H1 (cell line): ENCODE results near the gene KRT8. TPM values are rescaled to one million over a fixed set of nuclear protein-coding genes. Genes with fewer than 3 reads are reported as not detected.

Source experiments
- CTCF ChIA-PET: fragments of 300-600 bp; sonication (Branson Sonifier 250); formaldehyde crosslinking; loops from one replicate; lab custom pipeline; 2021; ENCODE audit not compliant: partially characterized antibody; lab: Charles Lee
- POLR2A ChIA-PET: fragments of 300-600 bp; sonication (Branson Sonifier 250); formaldehyde crosslinking; loops from one replicate; lab custom pipeline; 2021; ENCODE audit warnings: inconsistent platforms; ENCODE audit not compliant: partially characterized antibody; lab: Charles Lee
- DNase-seq, 2 experiments: peaks; one replicate each; pipeline versions ENCODE4 v3.0.0 to v3.0.0-alpha.2; 2010 to 2022; ENCODE audit warnings: low spot score in 2 of 2, low read depth in 1 of 2, mixed read lengths in 1 of 2
- FAIRE-seq: peaks from 2 replicates; lab custom pipeline; 2011; peaks lifted over from hg19 to GRCh38; lab: Jason Lieb, UNC
- H2AFZ ChIP-seq: 2 replicates; pipeline ENCODE4 v1.8.1; 2012; ENCODE audit warnings: low read length, inconsistent platforms
- H2AK5ac ChIP-seq: 2 replicates; pipeline ENCODE4 v1.6.1; 2013; ENCODE audit warnings: low read depth, low read length
- H2BK120ac ChIP-seq: replicated peaks from 2 replicates; pipeline ENCODE3; 2013; ENCODE audit warnings: low read depth, low read length, inconsistent platforms
- H2BK12ac ChIP-seq: 2 replicates; pipeline ENCODE4 v1.6.1; 2013; ENCODE audit warnings: low read depth, low read length
- H2BK15ac ChIP-seq: 2 replicates; pipeline ENCODE4 v1.6.1; 2013; ENCODE audit warnings: low read length
- H2BK20ac ChIP-seq: 2 replicates; pipeline ENCODE4 v1.6.1; 2013; ENCODE audit warnings: low read length
- H2BK5ac ChIP-seq: 2 replicates; pipeline ENCODE4 v1.6.1; 2013; ENCODE audit warnings: low read depth, low read length
- H3K14ac ChIP-seq: 2 replicates; pipeline ENCODE4 v1.6.1; 2013; ENCODE audit warnings: inconsistent platforms; ENCODE audit not compliant: insufficient read length
- H3K18ac ChIP-seq: 2 replicates; pipeline ENCODE4 v1.6.1; 2013; ENCODE audit warnings: low read length; ENCODE audit errors: extremely low read depth
- H3K23ac ChIP-seq: 2 replicates; pipeline ENCODE4 v1.6.1; 2013; ENCODE audit warnings: inconsistent platforms; ENCODE audit not compliant: insufficient read length
- H3K23me2 ChIP-seq: 2 replicates; pipeline ENCODE4 v1.6.1; 2013; ENCODE audit warnings: low read depth, low read length
- H3K27ac ChIP-seq: 2 replicates; pipeline ENCODE4 v1.6.1; 2011; ENCODE audit warnings: low read depth, low read length, inconsistent platforms
- H3K27me3 ChIP-seq, 4 experiments: replicated peaks in 1 of 4; 1 replicate in 1 of 4; 2 replicates in 3 of 4; pipeline versions ENCODE4 v1.6.1 to v1.8.1; 2011 to 2013; ENCODE audit warnings: low read length in 3 of 4, mild to moderate bottlenecking in 3 of 4, inconsistent platforms in 2 of 4, mixed read lengths in 2 of 4, moderate library complexity in 1 of 4; ENCODE audit not compliant: control insufficient read depth in 3 of 4, insufficient read depth in 3 of 4; ENCODE audit errors: extremely low read depth in 1 of 4
- H3K36me3 ChIP-seq, 4 experiments: 2 replicates each; pipeline versions ENCODE4 v1.6.1 to v1.8.1; 2011 to 2013; ENCODE audit warnings: mild to moderate bottlenecking in 4 of 4, low read length in 3 of 4, moderate library complexity in 2 of 4, control low read depth in 1 of 4, inconsistent platforms in 1 of 4; ENCODE audit not compliant: insufficient read depth in 4 of 4, control insufficient read depth in 2 of 4
- H3K4ac ChIP-seq: replicated peaks from 2 replicates; pipeline ENCODE3; 2013; ENCODE audit warnings: low read length, low read depth, mixed read lengths, inconsistent platforms; ENCODE audit not compliant: insufficient read length
- H3K4me1 ChIP-seq, 4 experiments: replicated peaks in 1 of 4; 1 replicate in 1 of 4; 2 replicates in 3 of 4; pipeline versions ENCODE4 v1.6.1 to v1.8.1; 2011 to 2013; ENCODE audit warnings: low read length in 3 of 4, inconsistent platforms in 2 of 4, mixed read lengths in 1 of 4; ENCODE audit not compliant: insufficient read depth in 4 of 4, control insufficient read depth in 3 of 4
- H3K4me2 ChIP-seq, 2 experiments: 2 replicates each; pipeline versions ENCODE4 v1.6.1 to v1.8.1; 2011 to 2013; ENCODE audit warnings: low read depth in 2 of 2, low read length in 2 of 2, control low read depth in 1 of 2, inconsistent platforms in 1 of 2, mild to moderate bottlenecking in 1 of 2; ENCODE audit not compliant: insufficient read depth in 1 of 2
- H3K4me3 ChIP-seq, 4 experiments: fragments of 200-600, 300-600 bp in 1 of 4; sonication (generic), shearing (Covaris generic), sonication (Bioruptor Twin) in 1 of 4; 2 replicates each; pipeline versions ENCODE4 v1.5.1 to v1.8.1; 2011 to 2016; ENCODE audit warnings: low read length in 4 of 4, low read depth in 3 of 4, control low read depth in 2 of 4, inconsistent platforms in 2 of 4, mild to moderate bottlenecking in 2 of 4, mixed read lengths in 1 of 4, moderate library complexity in 1 of 4; ENCODE audit not compliant: insufficient read depth in 2 of 4; ENCODE audit errors: extremely low read depth in 1 of 4
- H3K56ac ChIP-seq: replicated peaks from 2 replicates; pipeline ENCODE3; 2013; ENCODE audit warnings: low read depth, mild to moderate bottlenecking, mixed read lengths, low read length, inconsistent platforms; ENCODE audit not compliant: insufficient read length
- H3K79me1 ChIP-seq: 2 replicates; pipeline ENCODE4 v1.6.1; 2013; ENCODE audit warnings: low read depth, low read length, control low read depth
- H3K79me2 ChIP-seq, 2 experiments: 2 replicates each; pipeline versions ENCODE4 v1.6.1 to v1.8.1; 2012 to 2013; ENCODE audit warnings: low read length in 2 of 2, mild to moderate bottlenecking in 2 of 2, inconsistent platforms in 1 of 2; ENCODE audit not compliant: insufficient read depth in 2 of 2, control insufficient read depth in 1 of 2
- H3K9ac ChIP-seq, 4 experiments: replicated peaks in 1 of 4; 1 replicate in 1 of 4; 2 replicates in 3 of 4; pipeline versions ENCODE4 v1.6.1 to v1.8.1; 2011 to 2013; ENCODE audit warnings: low read depth in 3 of 4, low read length in 3 of 4, control low read depth in 2 of 4, mild to moderate bottlenecking in 2 of 4, moderate library complexity in 2 of 4, inconsistent platforms in 1 of 4; ENCODE audit errors: extremely low read depth in 1 of 4
- H3K9me3 ChIP-seq, 2 experiments: 2 replicates each; pipeline versions ENCODE4 v1.6.1 to v1.8.1; 2012 to 2013; ENCODE audit warnings: mild to moderate bottlenecking in 2 of 2, moderate library complexity in 2 of 2, control low read depth in 1 of 2, inconsistent platforms in 1 of 2, low read depth in 1 of 2, low read length in 1 of 2, mixed read lengths in 1 of 2; ENCODE audit not compliant: insufficient read depth in 2 of 2
- H4K20me1 ChIP-seq, 2 experiments: replicated peaks in 1 of 2; 2 replicates each; pipeline versions ENCODE3 to v1.8.1; 2011 to 2013; ENCODE audit warnings: inconsistent platforms in 2 of 2, low read length in 2 of 2, mild to moderate bottlenecking in 1 of 2; ENCODE audit not compliant: insufficient read depth in 2 of 2, control insufficient read depth in 1 of 2
- H4K5ac ChIP-seq: 2 replicates; pipeline ENCODE4 v1.6.1; 2013; ENCODE audit warnings: low read length, low read depth, mixed read lengths, inconsistent platforms; ENCODE audit not compliant: insufficient read length
- H4K8ac ChIP-seq: 2 replicates; pipeline ENCODE4 v1.8.0; 2013; ENCODE audit warnings: mild to moderate bottlenecking, moderate library complexity, low read length, inconsistent platforms; ENCODE audit not compliant: insufficient read depth; ENCODE audit errors: extremely low read depth
- H4K91ac ChIP-seq: replicated peaks from 2 replicates; pipeline ENCODE3; 2013; ENCODE audit warnings: low read length, mixed read lengths, inconsistent platforms; ENCODE audit not compliant: insufficient read length
- CREB1 ChIP-seq: IDR thresholded peaks from 2 replicates; pipeline ENCODE4 v1.6.1; 2012; ENCODE audit warnings: inconsistent platforms
- POLR2AphosphoS5 ChIP-seq: IDR thresholded peaks from 2 replicates; pipeline ENCODE4 v1.6.1; 2011; ENCODE audit warnings: low read depth, low read length
- RFX5 ChIP-seq: IDR thresholded peaks from 2 replicates; pipeline ENCODE4 v1.6.1; 2011; ENCODE audit warnings: low read depth, low read length, improper control_type of control experiment, borderline replicate concordance
- WGBS, 2 experiments: shearing (Covaris generic) in 1 of 2; methylation state at CpG; one replicate each; pipeline versions ENCODE4 v1.1.6 to v1.1.7; 2013 to 2015; ENCODE audit warnings: low lambda C conversion rate in 2 of 2, mixed read lengths in 2 of 2, inconsistent platforms in 1 of 2, low coverage in 1 of 2, missing lambda C conversion rate in 1 of 2; ENCODE audit not compliant: insufficient replicate concordance in 2 of 2, insufficient coverage in 1 of 2, insufficient read length in 1 of 2; ENCODE audit errors: extremely low coverage in 1 of 2, missing lambda C conversion rate in 1 of 2; 5-methylcytosine and 5-hydroxymethylcytosine counted together
- polyA plus RNA-seq, 7 experiments: library from polyadenylated mRNA; depleted of rRNA in 3 of 7; stranded (reverse) in 5 of 7; unstranded in 2 of 7; fragments of >200 nt in 5 of 7; fragments of 200-250 nt in 2 of 7; gene quantifications; 1 replicate in 5 of 7; 2 replicates in 1 of 7; 4 replicates in 1 of 7; pipeline versions ENCODE4 v1.2.1 to v1.2.3, GENCODE V29; 2011 to 2013; ENCODE audit warnings: missing spikeins in 2 of 7, mixed read lengths in 2 of 7
- total RNA-seq: library from RNA; stranded (reverse); fragmentation: NEBNext Ultra II Directional; extraction: Animal tissue kit (Norgen Biotek cat#: 25700); gene quantifications from 2 replicates; pipeline ENCODE4 v1.2.1, GENCODE V29; 2021
- TF ChIP-seq, protein P1 (sequence below): IDR thresholded peaks from 2 replicates; pipeline ENCODE4 v1.6.1; 2012; ENCODE audit warnings: inconsistent platforms

KRT8 gene
- total and polyA plus RNA-seq, 2 of the 8 experiments (the other 6 are each of a cell fraction or from before 2014, with no cell fraction given) = 280 to 290 TPM

DNA sequence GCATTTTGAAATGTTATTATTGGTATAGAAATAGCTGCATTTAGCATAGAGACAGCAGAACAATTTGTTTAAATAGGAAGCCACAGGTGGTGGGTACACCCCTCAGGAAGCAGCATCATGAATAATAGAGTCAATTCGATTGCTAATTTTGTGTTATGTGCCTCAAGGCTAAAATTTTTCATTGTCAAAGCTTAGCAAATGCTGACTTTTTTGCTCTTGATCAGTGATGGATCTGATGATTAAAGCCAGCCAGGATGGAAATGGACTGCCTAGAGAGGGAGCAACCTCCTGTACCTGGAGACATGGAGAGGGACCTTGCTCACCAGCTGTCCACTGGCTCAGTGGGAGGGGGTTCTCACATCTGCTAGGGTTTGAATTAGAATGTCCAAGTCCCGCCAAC lies 4.5 kb upstream of the KRT8 start:
- Histone ChIP-seq H3K27ac (no peak overlapping the region), H4K5ac (no peak overlapping the region), H3K23me2 (no peaks in the 10 kb centered on the region; the same call in 1 of the 2 replicates), H3K4me1 (peaks cover 15 to 31% (median 23%) of the 10 kb centered on the region in 4 experiments), H3K4ac (no peak overlapping the region), H2BK20ac (no peak overlapping the region), H3K14ac (no peak overlapping the region), H4K91ac (no peak overlapping the region), H4K8ac (no peak overlapping the region), H4K20me1 (peaks cover 0 to 2% of the 10 kb centered on the region in 2 experiments), H2BK12ac (no peak overlapping the region), H3K79me2 (peaks cover 0 to 4% of the 10 kb centered on the region in 2 experiments; a peak in 1 of 4 replicates), H3K27me3 (no peaks in the 10 kb centered on the region; a peak in 1 of 7 replicates), H3K9me3 (no peaks in the 10 kb centered on the region), H2BK5ac (no peak overlapping the region), H3K18ac (no peak overlapping the region), H3K56ac (no peak overlapping the region), H2AFZ (no peak overlapping the region), H3K36me3 (no peaks in the 10 kb centered on the region), H3K23ac (no peak overlapping the region), H3K9ac (no peak overlapping the region), H3K4me3 (no peak overlapping the region), H3K4me2 (peak overlapping the region; percentile 44 to 48; a peak in 3 of 4 replicates), H2BK120ac (no peak overlapping the region), H2AK5ac (no peak overlapping the region; the same call in 1 of the 2 replicates), H2BK15ac (no peak overlapping the region), H3K79me1 (peaks cover 3% of the 10 kb centered on the region)
- DNase-seq = no peak
- FAIRE-seq = no peak
- POLR2A ChIA-PET = interaction anchor here (0.6 to 17.4 kb wide), 7 partner anchors 9 to 97 kb away, joined by 3 to 297 read pairs (median 4); partner anchors contain the start of genes EIF4B and KRT18
- CTCF ChIA-PET = interaction anchor here (1.0 to 36.8 kb wide), 10 partner anchors 10 to 581 kb away, joined by 3 to 1250 read pairs (median 7); partner anchors contain the start of gene KRT18
- 63% methylated on average over 2 of the region's 2 CpGs; no CpG with 5 or more reads in 1 of the 2 experiments for WGBS, 2 experiments
- TF ChIP-seq, protein P1, sequence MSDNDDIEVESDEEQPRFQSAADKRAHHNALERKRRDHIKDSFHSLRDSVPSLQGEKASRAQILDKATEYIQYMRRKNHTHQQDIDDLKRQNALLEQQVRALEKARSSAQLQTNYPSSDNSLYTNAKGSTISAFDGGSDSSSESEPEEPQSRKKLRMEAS = no peak
- TF ChIP-seq CREB1 (no peak), POLR2AphosphoS5 (no peak), RFX5 (no peak)
